ENCODE data around the gene IGFN1.

- TF ChIP-seq EGR1 (IDR thresholded peaks at IDR 0.05; ENCODE audit: borderline replicate concordance, low read depth, low read length): no peak
- TF ChIP-seq CTCF (IDR thresholded peaks at IDR 0.05; ENCODE audit: control extremely low read depth in 1 of 3, insufficient read depth in 1 of 3, low read depth in 1 of 3, low read length in 3 of 3): no peak
- TF ChIP-seq ZNF274 (IDR thresholded peaks at IDR 0.05; ENCODE audit: borderline replicate concordance, extremely low read depth, low read length): no peak
- TF ChIP-seq E2F6 (IDR thresholded peaks at IDR 0.05): no peak
These were observed 82.2 kb downstream of the IGFN1 start for GRCh38 chr1:201272799-201273198.

Measured in H1 (cell line).